SK-N-SH (cell line): Measurements from ENCODE around the gene DOCK3.

Experiments used
- CTCF ChIP-seq: fragments of 200-600 bp; sonication (generic); IDR thresholded peaks from 2 replicates; pipeline ENCODE4 v1.6.1; 2017; ENCODE audit warnings: antibody characterized with exemption, mild to moderate bottlenecking, moderate library complexity
- EP300 ChIP-seq, 2 experiments: IDR thresholded peaks; 2 replicates each; pipeline versions ENCODE4 v1.4.0 to v1.6.1; 2012; ENCODE audit warnings: borderline replicate concordance in 1 of 2, low read depth in 1 of 2, low read length in 1 of 2
- JUND ChIP-seq: IDR thresholded peaks from 2 replicates; pipeline ENCODE4 v1.4.0; 2012
- MXI1 ChIP-seq: IDR thresholded peaks from 2 replicates; pipeline ENCODE4 v1.6.1; 2012; ENCODE audit warnings: mild to moderate bottlenecking, low read depth, low read length, improper control_type of control experiment
- REST ChIP-seq: IDR thresholded peaks from 2 replicates; pipeline ENCODE4 v1.6.1; 2012; ENCODE audit warnings: mild to moderate bottlenecking, low read depth, low read length, moderate library complexity
- TAF1 ChIP-seq: IDR thresholded peaks from 2 replicates; pipeline ENCODE4 v1.6.1; 2012; ENCODE audit warnings: low read depth, mild to moderate bottlenecking, low read length, moderate library complexity, borderline replicate concordance
- TEAD4 ChIP-seq: IDR thresholded peaks from 2 replicates; pipeline ENCODE4 v1.4.0; 2012; ENCODE audit warnings: mild to moderate bottlenecking, borderline replicate concordance; ENCODE audit not compliant: insufficient read depth
- USF2 ChIP-seq: fragments of 150-350 bp; IDR thresholded peaks from 2 replicates; pipeline ENCODE4 v1.6.1; 2017; ENCODE audit warnings: antibody characterized with exemption, low read length, low read depth, borderline replicate concordance
- YY1 ChIP-seq: IDR thresholded peaks from 2 replicates; pipeline ENCODE4 v1.4.0; 2012; ENCODE audit warnings: low read depth, mild to moderate bottlenecking

- TF ChIP-seq CTCF (no peak), EP300 (IDR thresholded peaks at IDR 0.05; ENCODE audit: borderline replicate concordance in 1 of 2, low read depth in 1 of 2, low read length in 1 of 2) (no peak), REST (no peak), TEAD4 (no peak), USF2 (no peak), MXI1 (no peak), TAF1 (no peak), JUND (no peak), YY1 (no peak)
Observed at GRCh38 chr3:50830451-50830850, 155.7 kb downstream of the DOCK3 start.
